Measurements from ENCODE around the gene APP.

Gene APP

GRCh38 chr21:26170471-26171257 is at the start of gene APP:
Gene APP (minus strand): TSS chr21:26170770. CDS start chr21:26170620, 150 bp downstream.
- Histone ChIP-seq H3K4me3 (peak within 1 kb of the TSS; percentile 99), H3K27ac (peak within 1 kb of the TSS; percentile 77 to 88)
- peak; percentile 99 for TF ChIP-seq CTCF (IDR thresholded peaks at IDR 0.05)
- DNase-seq (ENCODE audit: low spot score) = peak; percentile 84

GRCh38 chr21:26212220-26212619 is 41.6 kb upstream of the APP start:
- TF ChIP-seq CTCF (IDR thresholded peaks at IDR 0.05) = no peak
- Histone ChIP-seq H3K27ac (no peak overlapping the region), H3K4me3 (no peak overlapping the region)
- DNase-seq (ENCODE audit: low spot score) = no peak

GRCh38 chr21:26210614-26211013 is 40.0 kb upstream of the APP start:
- TF ChIP-seq CTCF (IDR thresholded peaks at IDR 0.05) = no peak
- DNase-seq (ENCODE audit: low spot score) = no peak
- Histone ChIP-seq H3K4me3 (no peak overlapping the region), H3K27ac (no peak overlapping the region)

GRCh38 chr21:26207021-26207420 is 36.5 kb upstream of the APP start:
- DNase-seq (ENCODE audit: low spot score) = no peak
- H3K27ac ChIP-seq = no peak overlapping the region
- no peak overlapping the region for H3K4me3 ChIP-seq
- TF ChIP-seq CTCF (IDR thresholded peaks at IDR 0.05) = no peak

GRCh38 chr21:26199456-26199855 is 28.9 kb upstream of the APP start:
- Histone ChIP-seq H3K27ac (no peak overlapping the region), H3K4me3 (no peak overlapping the region)
- DNase-seq (ENCODE audit: low spot score) = no peak
- no peak for TF ChIP-seq CTCF (IDR thresholded peaks at IDR 0.05)

GRCh38 chr21:26195708-26196107 is 25.1 kb upstream of the APP start:
- no peak overlapping the region for H3K27ac ChIP-seq
- no peak overlapping the region for H3K4me3 ChIP-seq
- TF ChIP-seq CTCF (IDR thresholded peaks at IDR 0.05) = no peak
- DNase-seq (ENCODE audit: low spot score) = no peak

GRCh38 chr21:26194811-26195251 is 24.3 kb upstream of the APP start:
- Histone ChIP-seq H3K4me3 (no peak overlapping the region), H3K27ac (no peak overlapping the region)
- no peak for DNase-seq (ENCODE audit: low spot score)
- no peak for TF ChIP-seq CTCF (IDR thresholded peaks at IDR 0.05)
